ENCODE measurements around the gene MRPL55.

The MRPL55 gene

GRCh38 chr1:228109962-228110488, 926 bp upstream of the MRPL55 start:
- peak; percentile 60 for ATAC-seq
- no peak for TF ChIP-seq ZNF8 (CRISPR knock-in tag; IDR thresholded peaks at IDR 0.05)
- no peak for TF ChIP-seq RARB (CRISPR knock-in tag; IDR thresholded peaks at IDR 0.05)
- no peak for TF ChIP-seq SNAI2 (CRISPR knock-in tag; IDR thresholded peaks at IDR 0.05)
- TF ChIP-seq POU6F1 (CRISPR knock-in tag; IDR thresholded peaks at IDR 0.05; ENCODE audit: borderline replicate concordance, low read depth): no peak
- no peak for TF ChIP-seq CSDC2 (CRISPR knock-in tag; IDR thresholded peaks at IDR 0.05)
- TF ChIP-seq CREB5 (CRISPR knock-in tag; IDR thresholded peaks at IDR 0.05; ENCODE audit: low read depth): no peak
- no peak for TF ChIP-seq PATZ1 (CRISPR knock-in tag; IDR thresholded peaks at IDR 0.05; ENCODE audit: borderline replicate concordance)
- TF ChIP-seq ESRRG (CRISPR knock-in tag; IDR thresholded peaks at IDR 0.05): no peak
- no peak for TF ChIP-seq ZNF70 (CRISPR knock-in tag; IDR thresholded peaks at IDR 0.05)
- TF ChIP-seq TCF4 (CRISPR knock-in tag; IDR thresholded peaks at IDR 0.05; ENCODE audit: borderline replicate concordance): no peak
- TF ChIP-seq CSRNP3 (CRISPR knock-in tag; IDR thresholded peaks at IDR 0.05): no peak
- no peak for TF ChIP-seq ZC3H10 (CRISPR knock-in tag; IDR thresholded peaks at IDR 0.05)
- no peak for TF ChIP-seq ZFP30 (CRISPR knock-in tag; IDR thresholded peaks at IDR 0.05)
- no peak for TF ChIP-seq TOX (CRISPR knock-in tag; IDR thresholded peaks at IDR 0.05; ENCODE audit: borderline replicate concordance)

- no peak; the same call in 1 of the 3 replicates for ATAC-seq
- TF ChIP-seq ZNF565 (CRISPR knock-in tag; conservative IDR thresholded peaks at IDR 0.05; ENCODE audit: low read depth) (no peak), ZNF70 (CRISPR knock-in tag; IDR thresholded peaks at IDR 0.05) (no peak), CSRNP3 (CRISPR knock-in tag; IDR thresholded peaks at IDR 0.05) (no peak), ESRRG (CRISPR knock-in tag; IDR thresholded peaks at IDR 0.05) (no peak), TCF4 (CRISPR knock-in tag; IDR thresholded peaks at IDR 0.05; ENCODE audit: borderline replicate concordance) (no peak), BACH2 (CRISPR knock-in tag; IDR thresholded peaks at IDR 0.05; ENCODE audit: borderline replicate concordance) (no peak), ZFP3 (CRISPR knock-in tag; IDR thresholded peaks at IDR 0.05) (no peak), ZC3H10 (CRISPR knock-in tag; IDR thresholded peaks at IDR 0.05) (no peak)
Measured at GRCh38 chr1:228108742-228109072, 392 bp downstream of the MRPL55 start.

- no peak for ATAC-seq
- no peak for TF ChIP-seq TSHZ2 (CRISPR knock-in tag; IDR thresholded peaks at IDR 0.05)
- TF ChIP-seq GLIS3 (CRISPR knock-in tag; IDR thresholded peaks at IDR 0.05): no peak
- no peak for TF ChIP-seq CREB5 (CRISPR knock-in tag; IDR thresholded peaks at IDR 0.05; ENCODE audit: low read depth)
- TF ChIP-seq OSR1 (CRISPR knock-in tag; IDR thresholded peaks at IDR 0.05): no peak
- TF ChIP-seq ZNF565 (CRISPR knock-in tag; conservative IDR thresholded peaks at IDR 0.05; ENCODE audit: low read depth): no peak
- TF ChIP-seq TOX (CRISPR knock-in tag; IDR thresholded peaks at IDR 0.05; ENCODE audit: borderline replicate concordance): no peak
- no peak for TF ChIP-seq PPARA (CRISPR knock-in tag; IDR thresholded peaks at IDR 0.05; ENCODE audit: borderline replicate concordance)
- TF ChIP-seq ZFP3 (CRISPR knock-in tag; IDR thresholded peaks at IDR 0.05): no peak
- no peak for TF ChIP-seq CSRNP3 (CRISPR knock-in tag; IDR thresholded peaks at IDR 0.05)
- TF ChIP-seq POU6F1 (CRISPR knock-in tag; IDR thresholded peaks at IDR 0.05; ENCODE audit: borderline replicate concordance, low read depth): no peak
Measured at GRCh38 chr1:228108055-228108690, 926 bp downstream of the MRPL55 start.

All from SK-N-SH treated with all-trans-retinoic acid at 6 μM for 48 hours (cell line).